NCI-H1694 (cell line): ENCODE results near the gene LMX1B.

Experiments used
- DNase-seq: peaks from one replicate; lab custom pipeline; 2025; lab: John Stamatoyannopoulos, UW

The LMX1B gene

GRCh38 chr9:126604059-126605055 lies 9.4 kb upstream of the LMX1B start:
- no peak for DNase-seq

- no peak for DNase-seq
These were observed 7.8 kb upstream of the LMX1B start for GRCh38 chr9:126605792-126606482.

GRCh38 chr9:126606483-126606870 lies 7.3 kb upstream of the LMX1B start:
- no peak for DNase-seq

GRCh38 chr9:126607086-126607485 lies 6.6 kb upstream of the LMX1B start:
- DNase-seq = no peak

- no peak for DNase-seq
These were observed 6.0 kb upstream of the LMX1B start for GRCh38 chr9:126607731-126608130.

GRCh38 chr9:126608551-126608950 lies 5.2 kb upstream of the LMX1B start:
- no peak for DNase-seq

GRCh38 chr9:126609191-126609590 lies 4.5 kb upstream of the LMX1B start:
- no peak for DNase-seq

- no peak for DNase-seq
These were observed 3.9 kb upstream of the LMX1B start for GRCh38 chr9:126609711-126610388.

- DNase-seq = no peak
These were observed 2.5 kb upstream of the LMX1B start for GRCh38 chr9:126611193-126611591.

GRCh38 chr9:126611592-126612325 lies 2.0 kb upstream of the LMX1B start:
- DNase-seq = peak; percentile 39

- no peak for DNase-seq
These were observed 1.4 kb upstream of the LMX1B start for GRCh38 chr9:126612326-126612812.

- no peak for DNase-seq
These were observed 701 bp upstream of the LMX1B start for GRCh38 chr9:126612813-126613641.

- no peak for DNase-seq
These were observed 343 bp downstream of the LMX1B start for GRCh38 chr9:126614088-126614454.

- no peak for DNase-seq
These were observed 922 bp downstream of the LMX1B start for GRCh38 chr9:126614455-126615244.

- DNase-seq = no peak
These were observed 1.6 kb downstream of the LMX1B start for GRCh38 chr9:126615245-126615790.

GRCh38 chr9:126615791-126616447 lies 2.2 kb downstream of the LMX1B start:
- DNase-seq = no peak

- no peak for DNase-seq
These were observed 2.8 kb downstream of the LMX1B start for GRCh38 chr9:126616521-126616976.

- DNase-seq = no peak
These were observed 3.5 kb downstream of the LMX1B start for GRCh38 chr9:126617003-126617822.
